NT2/D1 (cell line): ENCODE measurements around the gene ZSCAN5A.

Source experiments
- SUZ12 ChIP-seq: IDR thresholded peaks from 2 replicates; pipeline ENCODE4 v1.6.1; 2011; ENCODE audit not compliant: insufficient read length, insufficient read depth; ENCODE audit errors: extremely low read depth
- YY1 ChIP-seq: IDR thresholded peaks from 2 replicates; pipeline ENCODE4 v1.6.1; 2011; ENCODE audit not compliant: insufficient read length, insufficient read depth
- ZNF274 ChIP-seq: IDR thresholded peaks from 2 replicates; pipeline ENCODE4 v1.6.1; 2011; ENCODE audit warnings: mild to moderate bottlenecking, low read depth, low read length

DNA sequence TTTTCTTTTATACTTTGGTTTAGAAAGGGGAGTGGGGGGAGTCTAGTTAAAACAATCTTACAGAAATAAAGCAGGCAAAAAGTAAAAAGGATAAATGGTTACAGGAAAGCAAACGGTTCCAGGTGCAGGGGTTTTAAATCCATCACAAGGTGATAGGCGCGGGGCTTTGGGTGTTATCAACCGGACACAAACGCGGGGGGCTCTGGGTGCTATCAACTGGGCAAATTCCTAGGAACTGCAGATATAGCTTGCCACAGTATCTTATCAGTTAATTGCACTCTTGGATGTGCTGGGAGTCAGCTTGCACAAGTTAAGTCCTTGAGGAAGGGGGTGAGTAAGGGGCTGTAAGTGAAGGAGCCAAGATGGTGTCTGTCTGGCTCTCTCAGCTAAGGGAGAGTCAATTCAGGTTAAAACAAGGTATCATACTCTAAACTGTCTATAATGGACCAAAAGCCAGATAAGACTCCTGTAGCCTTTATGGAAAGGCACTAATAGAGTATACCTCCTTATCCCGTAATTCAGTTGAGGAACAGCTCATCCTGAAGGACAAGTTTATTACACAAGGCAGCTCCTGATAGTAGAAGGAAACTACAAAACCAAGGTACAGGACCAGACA lies 32.6 kb upstream of the ZSCAN5A start:
- TF ChIP-seq ZNF274 (no peak), SUZ12 (no peak), YY1 (no peak)
